Activated effector memory CD4-positive, alpha-beta T cell treated with anti-CD3 and anti-CD28 coated beads, Interleukin-2, amount 50 U/mL, for 16 hours (primary cell): ENCODE measurements around the gene AP4M1.
A peak's percentile ranks its signal among the peaks of the same experiment; 100 is the strongest.

Experiments
- DNase-seq: peaks from one replicate; pipeline ENCODE4 v3.0.0-alpha.2; 2020

The AP4M1 gene, protein sequence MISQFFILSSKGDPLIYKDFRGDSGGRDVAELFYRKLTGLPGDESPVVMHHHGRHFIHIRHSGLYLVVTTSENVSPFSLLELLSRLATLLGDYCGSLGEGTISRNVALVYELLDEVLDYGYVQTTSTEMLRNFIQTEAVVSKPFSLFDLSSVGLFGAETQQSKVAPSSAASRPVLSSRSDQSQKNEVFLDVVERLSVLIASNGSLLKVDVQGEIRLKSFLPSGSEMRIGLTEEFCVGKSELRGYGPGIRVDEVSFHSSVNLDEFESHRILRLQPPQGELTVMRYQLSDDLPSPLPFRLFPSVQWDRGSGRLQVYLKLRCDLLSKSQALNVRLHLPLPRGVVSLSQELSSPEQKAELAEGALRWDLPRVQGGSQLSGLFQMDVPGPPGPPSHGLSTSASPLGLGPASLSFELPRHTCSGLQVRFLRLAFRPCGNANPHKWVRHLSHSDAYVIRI

DNA sequence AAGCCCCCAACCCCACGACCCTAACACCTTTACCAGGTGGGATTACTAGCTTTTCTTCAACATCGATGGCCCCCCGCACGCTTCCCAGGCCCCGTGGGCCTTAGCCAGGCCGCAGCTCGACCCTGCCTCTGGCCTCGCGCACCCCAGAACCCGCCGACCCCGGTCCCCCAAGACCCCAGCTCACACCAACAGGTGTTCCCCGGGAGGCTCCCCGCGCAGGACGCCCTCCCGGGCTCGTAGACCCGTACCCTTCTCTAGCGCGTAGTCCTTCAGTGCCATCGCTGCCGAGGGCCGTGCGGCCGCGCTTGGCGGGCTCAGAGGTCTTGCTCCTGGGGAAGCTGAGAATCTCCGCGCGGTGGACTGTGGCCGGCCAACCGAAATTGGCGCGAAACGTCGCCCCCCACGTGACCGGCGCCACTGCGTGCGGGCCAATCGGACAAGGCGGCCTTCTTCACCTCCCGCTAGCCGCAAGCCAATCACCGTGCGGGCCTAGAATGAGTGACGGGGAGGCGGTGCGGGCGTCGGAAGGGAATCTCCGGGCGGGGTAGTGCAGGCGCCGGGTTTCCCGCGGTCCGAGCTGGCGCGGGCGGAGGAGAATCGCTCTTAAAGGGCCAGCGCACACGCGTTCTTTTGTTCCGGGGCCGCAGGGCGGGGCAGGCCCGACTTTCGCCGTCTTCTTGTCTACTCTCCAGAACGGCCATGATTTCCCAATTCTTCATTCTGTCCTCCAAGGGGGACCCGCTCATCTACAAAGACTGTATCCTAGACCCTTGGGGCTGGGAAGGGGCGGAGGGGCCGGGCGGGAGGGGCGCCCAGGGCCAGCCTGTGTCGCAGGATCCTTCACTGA, at the start of gene AP4M1, which contains the start of gene MCM7:
AP4M1 (plus strand) TSS at position 628 of the 847 bp plus-strand sequence; CDS start at position 700, 72 bp downstream.
MCM7 (minus strand) TSS at position 382 of the 847 bp plus-strand sequence; CDS start at position 279, 103 bp downstream.
- DNase-seq = peak; percentile 99

DNA sequence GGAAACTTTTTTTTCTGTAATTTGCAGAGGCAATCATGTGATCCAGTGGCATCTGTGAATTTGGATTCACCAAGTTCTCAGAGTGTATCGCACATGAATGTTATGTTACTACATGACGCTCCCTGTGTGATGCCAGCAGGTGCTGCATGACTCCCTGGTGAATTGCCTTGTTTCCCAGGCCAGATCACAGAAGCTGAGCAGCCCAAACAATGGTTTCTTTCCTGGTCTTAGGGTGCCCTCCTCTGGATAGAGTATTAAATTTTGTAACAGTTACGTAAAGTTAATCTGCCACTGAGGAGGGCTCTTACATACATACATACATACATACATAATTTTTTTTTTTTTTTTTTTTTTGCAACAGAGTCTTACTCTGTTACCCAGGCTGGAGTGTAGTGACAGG, 48.2 kb upstream of the AP4M1 start:
- no peak for DNase-seq

GRCh38 chr7:100057006-100057405, 44.4 kb upstream of the AP4M1 start:
- no peak for DNase-seq

- no peak for DNase-seq
These were observed 42.1 kb upstream of the AP4M1 start for GRCh38 chr7:100059251-100059739.

DNA sequence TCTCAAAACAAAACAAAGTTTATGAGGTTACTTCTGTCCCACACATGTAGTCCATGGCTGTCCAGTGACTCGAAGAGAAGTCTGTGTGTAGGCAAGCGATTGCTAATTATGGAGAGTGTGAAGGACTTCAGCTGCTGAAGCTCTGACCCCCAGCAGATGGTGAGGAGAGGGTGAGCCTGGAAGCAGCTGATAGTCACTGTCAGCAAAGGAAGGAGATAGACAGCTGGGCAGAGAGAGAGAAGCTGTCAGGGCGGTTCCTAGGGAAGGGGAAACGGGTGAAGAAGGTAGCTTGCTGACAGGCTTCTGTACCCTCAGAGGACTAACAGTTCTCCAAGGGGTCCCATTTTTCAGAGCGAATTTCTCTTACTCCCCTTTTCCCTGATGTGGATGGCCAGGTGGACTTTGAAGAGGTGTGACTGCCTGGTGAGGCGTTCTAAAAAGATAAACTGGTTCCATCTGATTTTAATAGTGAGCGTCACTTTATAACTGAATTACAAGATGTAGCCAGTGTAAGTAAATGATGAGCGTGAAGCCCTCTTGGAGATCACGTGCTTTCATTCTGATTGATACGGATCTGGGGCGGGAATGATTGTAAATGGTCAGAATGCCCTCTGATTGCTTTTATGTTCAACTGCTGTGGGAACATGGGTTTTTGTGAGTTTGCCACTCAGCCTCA, 39.8 kb upstream of the AP4M1 start:
- DNase-seq = no peak

- DNase-seq = no peak
These were observed 38.1 kb upstream of the AP4M1 start for GRCh38 chr7:100063376-100063775.

DNA sequence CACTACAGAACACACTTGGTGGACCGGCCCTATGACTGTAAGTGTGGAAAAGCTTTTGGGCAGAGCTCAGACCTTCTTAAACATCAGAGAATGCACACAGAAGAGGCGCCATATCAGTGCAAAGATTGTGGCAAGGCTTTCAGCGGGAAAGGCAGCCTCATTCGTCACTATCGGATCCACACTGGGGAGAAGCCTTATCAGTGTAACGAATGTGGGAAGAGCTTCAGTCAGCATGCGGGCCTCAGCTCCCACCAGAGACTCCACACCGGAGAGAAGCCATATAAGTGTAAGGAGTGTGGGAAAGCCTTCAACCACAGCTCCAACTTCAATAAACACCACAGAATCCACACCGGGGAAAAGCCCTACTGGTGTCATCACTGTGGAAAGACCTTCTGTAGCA, 37.3 kb upstream of the AP4M1 start:
- no peak for DNase-seq

DNA sequence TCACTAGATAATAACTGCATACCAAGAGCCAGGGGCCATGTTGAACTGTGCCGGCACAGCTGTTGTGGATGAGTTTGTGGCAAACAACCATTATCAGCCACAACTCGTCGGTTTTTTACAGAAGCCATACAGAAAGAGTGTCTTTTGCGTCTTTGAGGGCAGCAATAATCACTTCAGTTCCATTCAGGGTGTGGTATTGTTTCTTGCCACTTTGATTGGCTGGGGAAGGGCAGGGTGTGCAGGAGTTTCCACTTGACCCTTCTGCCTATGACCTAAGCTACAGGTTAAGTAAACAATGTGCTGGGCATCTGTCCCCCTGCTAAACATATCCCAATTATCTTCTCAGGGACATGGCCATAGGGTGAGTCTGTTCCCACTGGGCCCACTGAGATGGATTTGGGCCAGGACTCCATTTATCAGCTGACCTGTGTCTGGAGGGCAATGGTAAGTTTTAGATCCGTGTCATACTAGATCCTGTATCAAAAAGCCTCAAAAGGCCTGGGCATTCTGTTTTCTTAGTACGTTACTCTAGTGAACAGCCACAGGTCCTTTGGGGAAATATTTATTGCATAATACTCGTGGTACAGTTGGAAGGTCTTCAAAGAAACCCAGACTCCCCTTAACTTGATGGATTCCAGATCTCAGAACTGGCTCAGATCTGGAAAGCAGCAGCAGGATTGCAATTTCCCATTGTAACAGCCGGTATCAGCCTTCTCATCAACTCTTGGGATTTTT, 35.8 kb upstream of the AP4M1 start:
- no peak for DNase-seq

- DNase-seq = no peak
These were observed 34.5 kb upstream of the AP4M1 start for GRCh38 chr7:100066953-100067352.

GRCh38 chr7:100069991-100070390, 31.5 kb upstream of the AP4M1 start:
- DNase-seq = no peak

- no peak for DNase-seq
These were observed 30.3 kb upstream of the AP4M1 start for GRCh38 chr7:100071018-100071723.

- DNase-seq = no peak
These were observed 29.0 kb upstream of the AP4M1 start for GRCh38 chr7:100072462-100072861.

- DNase-seq = no peak
These were observed 26.6 kb upstream of the AP4M1 start for GRCh38 chr7:100074841-100075240.

- no peak for DNase-seq
These were observed 26.0 kb upstream of the AP4M1 start for GRCh38 chr7:100075418-100075817.

GRCh38 chr7:100077205-100077604, 24.2 kb upstream of the AP4M1 start:
- no peak for DNase-seq

- DNase-seq = no peak
These were observed 22.4 kb upstream of the AP4M1 start for GRCh38 chr7:100079024-100079560.

DNA sequence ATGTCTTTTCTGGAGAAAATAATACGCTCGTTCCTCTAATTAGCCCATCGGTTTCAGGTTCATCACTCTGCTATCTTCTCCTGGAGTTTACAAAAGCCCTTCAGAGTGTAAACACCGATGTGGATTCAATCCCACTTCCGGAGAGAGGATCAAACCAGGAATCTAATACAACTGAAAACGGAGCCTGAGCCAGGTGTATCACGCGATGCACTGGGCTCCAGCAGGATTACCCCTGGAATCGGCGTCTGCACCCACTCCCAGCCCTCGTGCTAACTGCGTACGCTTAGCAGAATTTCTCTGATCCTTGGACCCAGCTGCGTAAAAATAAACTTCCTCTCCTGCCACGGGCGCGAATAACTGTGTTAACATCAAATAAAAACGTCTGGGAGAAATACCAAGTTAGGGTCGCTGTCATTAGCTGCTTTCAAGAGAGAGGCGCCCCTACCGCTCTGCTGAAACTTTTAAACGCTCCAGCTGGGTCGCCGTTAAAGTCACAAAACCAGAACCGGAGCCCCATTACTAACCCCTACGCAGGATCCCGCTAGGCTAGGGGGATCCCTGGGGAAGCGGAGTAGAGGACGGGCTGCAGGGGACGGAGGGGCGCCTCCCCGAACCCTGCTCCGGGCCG, 20.4 kb upstream of the AP4M1 start:
- DNase-seq = no peak

DNA sequence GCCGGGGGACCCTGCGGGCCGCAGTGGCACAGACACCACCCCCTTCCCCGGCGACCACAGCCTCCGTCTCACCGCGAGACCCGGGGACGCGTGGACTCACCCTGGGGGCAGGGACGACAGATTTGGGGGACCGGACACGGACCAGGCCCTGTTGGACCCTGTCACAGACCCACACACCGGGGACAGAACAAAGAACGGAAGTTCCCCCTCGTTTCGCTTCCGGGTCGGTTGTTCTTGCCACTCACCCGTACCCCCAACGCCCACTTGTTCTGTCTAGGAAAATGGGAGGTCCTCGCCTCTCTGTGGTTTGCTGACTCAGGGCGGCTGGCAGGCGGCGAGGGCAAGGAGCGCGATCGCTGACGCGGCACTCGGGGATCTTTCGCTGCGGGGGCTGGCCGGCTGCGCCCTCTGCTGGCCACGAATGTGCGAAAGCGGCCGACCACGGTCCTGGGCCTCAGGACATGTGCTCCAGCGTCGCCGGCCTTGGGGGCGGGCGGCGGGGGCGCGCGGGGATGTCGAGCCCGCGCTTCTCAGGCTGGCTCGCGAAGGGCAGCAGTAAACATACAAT, 19.8 kb upstream of the AP4M1 start, which contains the start of gene ZNF3:
ZNF3 (minus strand) TSS at position 189 of the 568 bp plus-strand sequence. CDS start 4,366 bp downstream, outside the sequence.
- DNase-seq = peak; percentile 99

DNA sequence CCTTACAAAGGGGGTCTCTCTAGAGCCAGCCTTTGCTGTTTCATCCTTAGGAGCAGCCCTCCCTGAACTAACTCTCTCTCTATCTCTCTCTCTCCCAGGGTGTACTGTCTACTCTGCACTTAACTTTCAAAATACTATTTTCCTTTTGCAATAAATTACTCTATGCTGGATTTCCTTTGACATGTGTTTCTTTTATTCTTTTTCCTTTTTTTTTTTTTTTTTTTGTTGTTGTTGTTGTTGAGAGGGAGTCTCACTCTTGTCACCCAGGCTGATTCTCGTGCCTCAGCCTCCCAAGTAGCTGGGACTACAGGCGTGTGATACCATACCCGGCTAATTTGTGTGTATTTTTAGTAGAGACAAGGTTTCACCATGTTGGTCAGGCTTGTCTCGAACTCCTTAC, 18.5 kb upstream of the AP4M1 start:
- DNase-seq = no peak

GRCh38 chr7:100085515-100085914, 15.9 kb upstream of the AP4M1 start:
- DNase-seq = no peak
